ENCODE data around the gene KCNK5.

KCNK5 gene

GRCh38 chr6:39192736-39193135 lies 36.5 kb downstream of the KCNK5 start:
- no peak for DNase-seq (ENCODE audit: low read depth)
- TF ChIP-seq MAX (IDR thresholded peaks at IDR 0.05; ENCODE audit: low read depth, low read length) (no peak), POLR2A (IDR thresholded peaks at IDR 0.05; ENCODE audit: extremely low read depth, insufficient read length) (no peak), MYC (IDR thresholded peaks at IDR 0.05; ENCODE audit: low read depth, low read length) (no peak), CTCF (IDR thresholded peaks at IDR 0.05; ENCODE audit: low read depth, low read length) (no peak)
- H3K4me3 ChIP-seq (ENCODE audit: low read depth, low read length) = no peak overlapping the region

GRCh38 chr6:39191236-39191930 lies 37.9 kb downstream of the KCNK5 start:
- H3K4me3 ChIP-seq (ENCODE audit: low read depth, low read length) = no peak overlapping the region
- TF ChIP-seq POLR2A (IDR thresholded peaks at IDR 0.05; ENCODE audit: extremely low read depth, insufficient read length) (no peak), CTCF (IDR thresholded peaks at IDR 0.05; ENCODE audit: low read depth, low read length) (no peak), MAX (IDR thresholded peaks at IDR 0.05; ENCODE audit: low read depth, low read length) (no peak), MYC (IDR thresholded peaks at IDR 0.05; ENCODE audit: low read depth, low read length) (no peak)
- DNase-seq (ENCODE audit: low read depth) = no peak

GRCh38 chr6:39190545-39191235 lies 38.6 kb downstream of the KCNK5 start:
- H3K4me3 ChIP-seq (ENCODE audit: low read depth, low read length) = no peak overlapping the region
- no peak for TF ChIP-seq MYC (IDR thresholded peaks at IDR 0.05; ENCODE audit: low read depth, low read length)
- TF ChIP-seq MAX (IDR thresholded peaks at IDR 0.05; ENCODE audit: low read depth, low read length) = no peak
- no peak for TF ChIP-seq POLR2A (IDR thresholded peaks at IDR 0.05; ENCODE audit: extremely low read depth, insufficient read length)
- no peak for TF ChIP-seq CTCF (IDR thresholded peaks at IDR 0.05; ENCODE audit: low read depth, low read length)
- no peak for DNase-seq (ENCODE audit: low read depth)

GRCh38 chr6:39189915-39190544 lies 39.2 kb downstream of the KCNK5 start:
- DNase-seq (ENCODE audit: low read depth) = peak; percentile 55
- TF ChIP-seq MAX (IDR thresholded peaks at IDR 0.05; ENCODE audit: low read depth, low read length) (no peak), CTCF (IDR thresholded peaks at IDR 0.05; ENCODE audit: low read depth, low read length) (peak; percentile 68)
- no peak overlapping the region for H3K4me3 ChIP-seq (ENCODE audit: low read depth, low read length)

GRCh38 chr6:39189131-39189530 lies 40.1 kb downstream of the KCNK5 start:
- DNase-seq (ENCODE audit: low read depth) = no peak
- TF ChIP-seq POLR2A (IDR thresholded peaks at IDR 0.05; ENCODE audit: extremely low read depth, insufficient read length) (no peak), MAX (IDR thresholded peaks at IDR 0.05; ENCODE audit: low read depth, low read length) (no peak), MYC (IDR thresholded peaks at IDR 0.05; ENCODE audit: low read depth, low read length) (no peak), CTCF (IDR thresholded peaks at IDR 0.05; ENCODE audit: low read depth, low read length) (no peak)
- H3K4me3 ChIP-seq (ENCODE audit: low read depth, low read length) = no peak overlapping the region

Data from NB4 (cell line).